DMS 273 treated with DMSO at 0.1 percent for 48 hours (cell line): Measurements from ENCODE around the gene COMMD4.

ENCODE experiments used
- DNase-seq: peaks from one replicate; lab custom pipeline; 2025; lab: John Stamatoyannopoulos, UW

COMMD4 gene

DNA sequence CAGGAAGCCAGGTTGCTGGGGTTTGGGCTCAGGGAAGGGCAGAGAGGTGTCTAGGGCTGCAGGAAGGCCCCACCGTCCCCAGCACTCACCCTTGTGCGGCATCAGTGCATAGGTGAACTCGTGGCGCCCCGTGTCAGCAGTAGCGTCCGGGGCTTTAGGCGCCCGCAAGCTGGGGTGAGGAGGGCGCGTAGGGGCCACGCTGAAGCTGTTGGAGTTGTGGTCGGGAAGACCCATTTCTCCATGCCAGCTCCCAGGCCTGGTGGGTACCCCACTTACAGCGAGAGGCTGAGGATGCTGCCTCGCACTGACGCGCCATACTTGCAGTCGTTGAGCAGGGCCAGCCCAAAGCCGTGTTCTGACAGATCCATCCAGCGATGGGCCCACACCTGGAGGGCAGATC, 20.7 kb downstream of the COMMD4 start:
- DNase-seq = no peak

DNA sequence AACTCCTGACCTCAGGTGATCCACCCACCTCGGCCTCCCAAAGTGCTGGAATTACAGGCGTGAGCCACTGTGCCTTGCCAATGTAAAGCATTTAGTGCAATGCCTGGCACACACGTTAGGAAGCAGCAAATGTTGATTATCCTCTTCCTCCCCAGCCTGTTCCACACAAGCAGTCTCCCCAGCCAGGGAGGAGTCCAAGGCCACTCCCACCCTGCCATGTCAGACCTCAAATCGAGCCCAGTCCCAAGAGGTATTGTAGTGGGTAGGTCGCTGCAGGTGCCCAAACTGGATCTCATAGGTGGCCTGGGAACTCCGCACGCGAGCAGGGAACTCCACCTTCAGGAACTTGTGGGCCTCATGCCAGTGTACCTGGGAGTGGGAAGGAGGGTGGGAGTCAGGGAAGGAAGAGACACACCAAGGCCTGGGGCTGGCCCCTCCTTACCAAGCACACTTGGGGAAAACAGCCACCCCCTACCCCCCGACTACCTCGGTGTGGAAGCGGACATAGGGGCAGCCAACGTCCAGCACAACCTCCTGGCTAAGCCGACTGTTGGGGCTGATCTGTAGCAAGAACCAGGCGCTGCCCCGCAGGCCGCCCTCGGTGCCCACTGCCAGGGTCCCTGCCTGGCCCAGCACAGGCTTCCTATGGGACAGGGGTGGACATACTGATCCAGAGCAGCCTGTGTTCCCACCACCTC, 22.3 kb downstream of the COMMD4 start:
- DNase-seq = no peak

DNA sequence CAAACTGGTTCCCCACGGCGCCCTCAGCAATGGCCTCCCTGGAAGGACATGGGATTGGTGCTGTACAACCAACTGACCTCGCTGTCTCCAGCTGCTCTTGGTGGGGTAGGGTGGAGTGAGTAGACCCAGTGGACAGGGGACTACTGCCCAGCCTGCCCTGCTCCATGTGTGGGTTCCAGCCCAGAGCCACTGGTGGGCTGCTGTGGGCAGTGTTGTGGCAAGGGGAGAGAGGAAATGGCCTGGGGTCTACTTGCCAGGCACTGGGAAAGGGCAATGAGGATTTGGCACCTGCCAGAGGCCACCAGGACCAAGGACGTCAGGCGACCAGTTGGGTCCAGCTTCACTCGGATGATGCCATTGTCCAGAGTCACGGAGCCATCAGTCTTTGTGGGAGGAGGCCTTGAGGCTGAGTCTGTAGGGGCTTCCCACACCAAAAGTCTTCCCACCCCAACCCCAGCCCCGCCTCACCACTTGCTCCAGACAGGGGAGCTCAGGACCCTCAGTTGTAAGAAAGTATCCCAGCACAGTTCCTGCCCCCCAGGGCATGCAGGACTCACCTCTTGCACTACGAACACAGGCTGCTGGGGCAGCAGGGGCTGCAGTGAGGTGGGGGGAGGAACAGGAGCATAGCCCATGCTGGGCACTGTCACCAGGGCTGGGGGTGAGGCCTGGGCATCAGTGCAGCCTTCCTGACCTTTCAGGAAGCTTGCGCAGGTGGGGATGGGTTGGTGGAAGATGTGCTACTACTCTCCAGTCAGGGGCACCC, 23.1 kb downstream of the COMMD4 start:
- no peak for DNase-seq

DNA sequence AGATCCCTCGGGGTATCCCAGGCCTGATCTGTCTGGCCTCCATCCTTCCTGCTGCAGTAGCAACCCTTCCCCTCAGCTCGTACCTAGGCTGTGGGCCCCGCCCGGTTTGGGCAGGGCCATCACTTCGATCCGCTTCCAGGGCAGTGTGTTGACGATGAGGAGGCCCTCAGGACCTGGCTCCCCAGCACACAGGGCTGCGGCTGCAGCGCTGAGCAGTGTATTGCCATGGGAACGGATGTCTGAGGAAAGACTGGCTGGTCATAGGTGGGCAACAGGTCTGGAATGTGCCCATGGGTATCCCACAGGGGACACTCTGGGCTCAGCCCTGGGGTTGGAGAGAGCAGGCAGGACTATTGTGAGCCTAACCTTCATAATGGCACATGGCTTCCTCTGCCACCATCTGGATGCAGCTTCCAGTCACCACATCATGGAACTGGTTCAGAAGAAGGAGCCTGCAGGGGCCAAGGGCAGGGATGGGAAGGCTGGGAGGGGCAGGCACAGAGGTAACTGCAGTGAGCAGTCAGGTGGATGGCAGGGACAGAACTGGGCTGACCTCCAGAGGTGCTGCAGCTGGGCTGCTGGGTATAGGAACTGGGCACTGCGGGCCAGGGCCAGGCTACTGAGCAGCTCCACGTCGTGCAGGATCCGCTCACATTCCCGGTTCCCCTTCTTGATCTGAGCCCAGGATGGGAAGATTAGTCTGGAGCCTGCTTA, 23.8 kb downstream of the COMMD4 start:
- no peak for DNase-seq

DNA sequence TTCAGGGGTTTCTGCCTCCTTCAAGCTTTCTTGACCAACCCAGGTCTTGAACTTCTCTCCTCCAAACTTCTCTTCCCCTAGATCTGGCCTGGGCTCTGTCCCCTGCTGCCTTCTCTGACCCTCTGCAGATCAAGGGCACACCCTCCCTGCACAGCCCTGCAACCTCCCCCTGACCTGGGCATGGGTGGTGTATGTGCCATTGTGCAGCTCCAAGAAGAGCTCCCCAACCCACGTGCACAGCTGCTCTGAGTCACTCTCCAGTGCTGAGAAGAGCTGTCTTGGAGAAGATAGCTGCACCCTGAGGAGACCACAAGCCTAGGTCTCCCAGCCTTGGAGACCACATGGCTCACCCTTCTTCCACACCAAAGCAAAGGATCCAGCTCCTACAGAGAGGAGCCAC, 24.5 kb downstream of the COMMD4 start:
- no peak for DNase-seq

DNA sequence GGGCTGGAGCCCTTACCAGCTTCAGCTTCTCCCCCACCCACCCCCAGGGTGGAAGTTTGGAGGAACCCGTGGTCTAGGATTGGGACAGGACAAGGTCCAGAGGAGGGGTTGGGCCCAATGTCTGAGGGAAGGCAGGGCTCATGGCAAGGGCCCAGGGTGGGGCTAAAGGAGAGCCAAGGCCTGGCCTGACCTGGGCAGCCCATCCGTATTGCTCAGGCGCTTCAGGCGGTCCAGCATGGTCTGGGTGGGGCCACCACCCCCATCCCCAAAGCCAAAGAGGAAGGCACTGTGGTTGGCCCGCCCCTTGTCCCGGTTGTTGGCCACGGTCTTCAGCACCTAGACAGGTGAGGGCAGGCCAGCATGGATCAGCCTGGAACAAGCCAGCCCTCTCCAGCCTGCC, 25.0 kb downstream of the COMMD4 start:
- DNase-seq = no peak

DNA sequence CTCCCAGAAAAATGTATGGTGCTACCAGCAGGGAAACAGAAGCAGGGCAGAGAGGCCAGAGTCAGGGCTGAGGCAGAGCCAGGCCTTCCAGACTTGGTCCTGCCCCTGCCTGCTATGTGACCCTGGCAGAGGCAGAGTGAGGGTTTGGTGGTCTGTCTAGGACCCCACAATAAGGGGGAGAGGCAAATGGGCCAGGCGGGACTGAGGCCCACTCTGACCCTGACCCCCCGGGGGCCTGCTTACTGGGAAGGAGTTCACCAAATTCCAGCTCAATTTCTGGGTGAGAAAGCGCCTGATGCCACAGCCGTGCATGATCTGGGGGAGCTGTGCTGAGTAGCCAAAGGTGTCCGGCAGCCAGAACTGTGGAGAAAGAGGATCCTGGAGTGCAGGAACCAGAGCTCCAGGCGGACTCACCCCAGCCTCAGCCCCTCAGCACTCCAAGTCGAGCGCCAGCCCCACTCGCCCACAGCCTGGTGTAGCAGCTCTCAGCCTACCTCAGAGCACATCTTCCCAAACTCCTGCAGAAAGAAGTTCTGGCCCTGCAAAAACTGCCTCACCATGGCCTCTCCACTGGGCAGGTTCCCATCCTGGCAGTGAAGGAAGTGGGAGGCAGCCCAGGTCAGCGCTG, 25.6 kb downstream of the COMMD4 start:
- DNase-seq = no peak

DNA sequence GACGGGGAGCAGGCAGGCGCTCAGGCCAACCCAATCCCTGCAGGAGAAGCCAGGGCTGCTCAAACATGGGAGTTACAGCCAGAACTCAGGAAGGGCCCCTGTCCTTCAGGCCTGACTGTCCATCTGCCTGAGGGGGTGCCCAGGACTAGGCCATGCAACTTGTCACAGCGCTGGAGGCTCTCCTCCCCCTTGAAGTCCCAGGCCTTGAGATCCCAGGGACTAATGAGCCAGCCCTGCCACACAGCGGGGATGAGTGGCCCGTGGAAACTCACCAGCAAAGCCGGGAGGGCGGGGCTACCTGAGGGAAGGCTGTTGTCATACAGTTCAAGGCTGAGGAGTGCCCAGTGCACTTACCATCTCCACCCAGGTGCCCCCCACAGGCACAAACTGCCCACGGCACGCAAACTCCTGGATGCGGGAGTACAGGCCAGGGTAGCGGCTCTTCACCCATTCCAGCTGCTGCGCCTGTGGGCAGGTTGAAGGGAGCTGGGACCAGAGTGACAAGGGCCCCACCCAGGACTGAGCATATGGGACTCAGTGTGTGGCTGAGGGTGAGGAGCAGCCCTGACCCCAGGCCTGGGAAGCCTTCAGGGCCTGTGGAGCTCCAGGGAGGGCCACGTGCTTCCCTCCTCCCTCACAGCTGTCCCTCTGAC, 26.3 kb downstream of the COMMD4 start:
- DNase-seq = no peak

DNA sequence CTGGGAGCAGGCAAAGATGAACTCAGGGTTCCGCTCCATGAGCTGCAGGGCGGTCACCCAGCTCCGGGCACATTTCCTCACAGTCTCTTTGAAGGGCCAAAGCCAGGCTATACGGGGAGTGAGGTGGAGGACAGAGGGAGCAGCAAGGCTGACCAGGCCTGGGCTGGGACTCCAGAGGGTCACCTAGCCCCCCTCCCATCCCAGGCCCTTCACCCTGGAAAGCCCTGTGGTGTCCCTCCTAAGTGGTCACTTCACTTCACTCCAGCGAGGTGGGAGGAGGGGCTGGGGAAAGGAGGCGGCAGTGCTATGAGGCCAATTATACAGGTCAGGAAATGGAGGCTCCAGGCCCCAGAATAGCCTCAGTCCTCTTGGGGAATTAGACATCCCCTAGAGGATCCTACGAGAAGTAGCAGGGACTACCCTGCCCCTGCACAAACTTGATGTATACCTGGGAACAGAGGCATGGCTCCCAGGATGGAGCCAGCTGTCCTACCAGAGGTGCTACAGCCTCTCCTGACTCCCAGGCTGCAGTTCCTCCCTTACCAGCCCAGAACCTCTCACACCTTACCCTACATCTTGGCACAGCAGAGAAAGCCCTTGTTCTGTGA, 26.9 kb downstream of the COMMD4 start:
- DNase-seq = no peak

DNA sequence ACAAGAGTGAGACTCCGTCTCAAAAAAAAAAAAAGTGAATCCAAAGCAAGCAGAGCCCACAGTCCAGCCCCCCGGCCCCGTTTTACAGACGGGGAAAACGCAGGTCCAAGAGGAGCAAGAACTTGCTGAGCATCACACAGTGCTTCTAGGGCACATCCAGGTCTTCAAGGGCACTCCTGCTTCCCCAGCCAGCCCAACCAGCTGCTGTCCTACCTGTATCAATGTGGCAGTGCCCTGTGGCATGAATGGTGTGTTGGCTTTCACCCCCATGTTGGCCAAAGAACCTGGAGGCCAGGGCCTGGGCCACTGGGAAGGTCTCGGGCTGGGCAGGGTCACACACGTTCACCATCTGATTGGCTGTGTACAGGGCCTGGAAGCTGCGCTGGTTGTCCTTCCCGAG, 27.9 kb downstream of the COMMD4 start:
- no peak for DNase-seq

DNA sequence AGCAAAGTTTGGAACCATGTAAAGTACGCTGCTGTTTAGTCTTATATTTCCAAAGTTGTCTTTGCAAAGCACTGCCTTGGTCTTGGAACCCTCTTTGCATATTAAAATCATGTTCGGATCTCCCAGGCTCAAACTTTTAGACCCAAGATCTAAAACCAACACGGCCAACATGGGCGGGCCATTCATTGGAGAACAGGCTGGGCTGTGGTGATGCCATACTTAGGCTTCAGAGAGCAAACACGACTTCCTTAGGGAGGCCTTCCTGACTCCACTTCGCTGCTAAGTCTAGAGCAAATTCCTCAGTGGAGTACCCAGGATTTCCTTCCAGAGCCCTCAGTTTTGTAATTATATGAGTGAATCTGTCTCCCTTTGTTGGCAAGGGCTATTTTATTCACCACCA, 29.0 kb downstream of the COMMD4 start:
- no peak for DNase-seq

DNA sequence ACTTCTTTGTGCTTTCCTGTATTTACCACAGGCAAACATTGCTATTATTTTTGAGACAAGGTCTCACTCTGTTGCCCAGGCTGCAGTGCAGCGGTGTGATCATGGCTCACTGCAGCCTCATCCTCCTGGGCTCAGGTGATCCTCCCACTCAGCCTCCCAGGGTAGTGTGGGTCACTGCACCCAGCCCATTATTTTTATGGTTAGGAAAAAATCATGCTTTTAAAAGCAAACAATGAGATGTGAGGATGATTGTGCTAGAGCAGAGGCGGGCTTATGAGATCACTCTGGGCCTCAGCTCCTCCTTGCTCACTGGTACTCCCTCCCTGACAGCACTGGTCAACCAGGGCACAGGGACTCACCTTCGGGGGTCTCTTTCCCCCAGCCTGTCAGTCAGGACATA, 30.3 kb downstream of the COMMD4 start:
- DNase-seq = no peak

DNA sequence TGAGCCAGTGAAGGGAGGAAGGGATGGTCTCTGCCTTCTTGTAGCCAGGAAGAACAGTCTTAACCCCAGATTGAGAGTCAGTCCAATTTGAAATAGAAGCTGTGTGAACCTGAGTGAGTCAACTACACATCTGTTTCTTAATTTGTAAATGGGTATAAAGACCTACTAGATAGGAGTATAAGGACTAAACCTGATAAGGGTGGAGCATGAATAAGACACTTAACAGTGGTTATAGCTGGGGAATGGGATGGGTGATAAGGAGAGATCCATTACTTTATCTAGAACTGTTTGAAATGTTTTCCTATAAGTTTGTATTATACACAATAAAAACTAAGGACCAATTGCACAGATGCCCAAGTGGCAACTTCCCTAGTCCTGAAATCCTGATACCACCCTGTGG, 31.1 kb downstream of the COMMD4 start:
- no peak for DNase-seq

DNA sequence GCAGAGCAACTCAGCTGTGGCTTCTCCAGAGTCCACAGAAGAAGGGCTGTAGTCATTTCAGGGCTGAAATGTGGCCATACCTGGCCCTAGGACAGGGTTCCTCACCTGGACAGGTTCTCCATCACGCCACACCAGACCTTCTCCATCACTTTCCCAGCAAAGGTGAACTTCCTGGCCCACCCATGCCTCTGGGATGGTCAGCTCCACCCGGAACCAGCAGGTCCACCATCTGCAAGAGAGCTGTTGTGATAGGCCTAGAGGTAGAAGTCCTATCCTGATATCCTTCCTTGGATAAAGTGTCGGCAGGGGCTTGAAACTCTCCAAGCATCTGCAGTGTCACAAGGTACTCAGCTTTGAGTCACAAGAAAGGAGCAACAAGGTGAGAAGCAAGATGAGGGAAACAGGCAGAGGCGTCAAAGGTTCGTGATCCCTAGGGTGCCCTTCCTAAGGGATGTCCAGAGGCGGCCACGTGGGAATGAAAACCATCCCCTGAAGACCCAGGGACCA, 31.6 kb downstream of the COMMD4 start:
- DNase-seq = no peak

DNA sequence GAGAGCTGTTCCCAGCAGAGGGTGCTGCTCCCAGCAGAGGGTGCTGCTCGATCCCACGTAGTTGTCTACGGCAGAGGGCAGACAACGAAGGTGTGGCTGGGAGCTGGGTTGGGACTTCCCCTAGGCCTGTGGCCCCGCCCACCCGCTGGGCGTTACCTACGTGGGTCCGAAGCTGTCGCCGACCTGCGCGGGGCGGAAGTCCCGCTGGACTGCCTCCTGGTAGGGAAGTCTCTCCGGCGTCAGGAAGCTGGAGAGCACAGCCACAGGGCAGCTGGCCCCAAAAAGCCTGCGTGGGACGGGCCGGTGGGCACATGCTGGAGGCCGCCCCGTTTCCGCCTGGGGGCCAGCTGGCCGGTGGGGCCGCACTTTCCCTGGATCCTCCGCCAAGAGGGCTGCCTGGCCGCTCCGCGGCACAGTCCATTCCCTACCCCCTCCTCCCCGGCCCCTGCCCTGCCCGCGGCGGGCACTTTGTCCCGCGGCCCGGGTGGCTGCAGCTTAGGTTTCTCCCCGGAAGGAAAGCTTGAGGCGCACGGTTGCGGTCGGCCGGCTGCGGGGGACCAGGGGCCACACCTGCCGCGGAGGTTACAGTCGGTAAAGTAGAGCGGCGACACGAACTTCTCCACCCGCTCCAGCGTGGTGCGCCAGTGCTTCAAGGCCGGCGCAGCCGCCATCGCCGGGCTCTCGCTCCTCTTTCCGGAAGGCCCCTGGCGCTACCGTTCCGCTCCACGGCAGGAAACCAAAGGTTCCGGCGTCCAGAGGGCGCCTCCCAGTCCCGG, 32.2 kb downstream of the COMMD4 start, which contains the start of gene MAN2C1:
Gene MAN2C1, minus strand, starts transcription at position 695 of the 776 bp plus-strand sequence. Its CDS starts 24 bp downstream, at position 671.
- DNase-seq = peak; percentile 78

DNA sequence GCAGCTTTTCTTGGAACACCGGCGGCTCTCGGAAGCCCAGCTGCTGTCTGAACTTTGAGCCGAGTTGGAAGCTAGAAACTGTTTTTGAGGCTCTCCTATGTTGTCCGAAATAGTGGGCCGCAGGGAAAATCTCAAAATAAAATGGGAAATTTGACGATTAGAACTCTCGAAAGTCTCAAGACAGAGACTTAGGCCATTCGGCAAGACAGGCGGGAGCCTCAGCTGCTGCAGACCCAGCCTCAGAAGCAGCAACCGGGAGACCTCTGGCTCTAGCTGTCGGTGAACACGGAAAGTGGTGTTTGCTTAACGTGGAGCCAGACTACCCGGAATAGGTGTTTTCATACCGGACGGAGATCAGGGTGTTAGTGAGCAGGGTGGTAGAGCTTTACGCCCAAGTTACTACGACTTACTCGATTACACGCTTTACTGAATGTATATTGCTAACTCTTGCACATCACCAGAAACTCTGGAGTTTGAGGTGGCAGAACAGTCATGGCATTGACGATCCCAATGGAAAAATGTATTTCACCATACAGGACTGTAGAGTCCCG, 32.9 kb downstream of the COMMD4 start:
- DNase-seq = peak; percentile 50

DNA sequence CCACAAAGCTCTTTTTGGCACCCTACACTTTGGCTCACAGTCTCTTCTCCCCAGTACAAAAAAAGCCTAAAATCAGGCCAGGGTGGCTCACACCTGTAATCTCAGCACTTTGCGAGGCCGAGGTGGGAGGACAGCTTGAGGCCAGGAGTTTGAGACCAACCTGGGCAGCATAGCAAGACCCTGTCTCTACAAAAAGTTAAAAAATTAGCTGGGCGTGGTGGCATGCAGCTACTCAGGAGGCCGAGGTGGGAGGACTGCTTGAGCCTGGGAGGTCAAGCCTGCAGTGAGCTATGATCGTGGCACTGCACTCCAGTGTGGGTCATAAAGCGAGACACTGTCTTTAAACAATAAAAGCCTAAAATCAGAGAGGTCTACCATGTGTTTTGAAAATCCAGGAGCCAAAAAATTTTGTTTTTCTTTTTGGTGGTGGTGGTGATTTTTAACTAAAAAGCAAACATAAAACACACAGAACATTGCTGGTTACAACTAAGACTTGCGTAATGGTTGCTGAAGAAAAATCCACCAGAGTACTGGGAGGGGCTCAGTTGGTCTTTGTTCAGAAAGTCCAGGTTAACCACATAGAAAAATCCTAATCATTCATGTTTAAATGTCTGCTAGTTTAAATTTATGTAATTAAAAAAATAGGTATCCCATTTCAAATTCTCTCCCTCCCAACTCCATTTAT, 34.2 kb downstream of the COMMD4 start:
- no peak for DNase-seq

DNA sequence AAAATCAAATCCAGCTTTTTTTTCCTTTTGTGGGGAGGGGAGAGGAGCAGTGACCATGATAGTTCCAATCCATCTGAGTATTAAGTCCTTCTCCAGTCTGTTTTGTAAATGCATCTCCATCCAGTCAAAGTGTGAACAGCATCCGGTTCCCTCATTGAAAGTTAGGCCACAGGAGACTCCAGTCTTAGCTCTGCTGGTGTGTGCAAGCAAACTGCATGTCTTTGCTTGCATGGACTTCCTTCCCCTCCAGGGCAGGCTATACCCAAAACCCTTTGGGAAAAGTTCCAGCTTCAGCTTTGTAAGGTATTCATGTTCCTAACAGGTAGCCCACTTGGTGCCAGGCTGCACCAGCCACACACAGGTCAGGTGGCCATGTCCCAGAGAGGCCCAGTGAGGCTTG, 35.6 kb downstream of the COMMD4 start:
- no peak for DNase-seq

DNA sequence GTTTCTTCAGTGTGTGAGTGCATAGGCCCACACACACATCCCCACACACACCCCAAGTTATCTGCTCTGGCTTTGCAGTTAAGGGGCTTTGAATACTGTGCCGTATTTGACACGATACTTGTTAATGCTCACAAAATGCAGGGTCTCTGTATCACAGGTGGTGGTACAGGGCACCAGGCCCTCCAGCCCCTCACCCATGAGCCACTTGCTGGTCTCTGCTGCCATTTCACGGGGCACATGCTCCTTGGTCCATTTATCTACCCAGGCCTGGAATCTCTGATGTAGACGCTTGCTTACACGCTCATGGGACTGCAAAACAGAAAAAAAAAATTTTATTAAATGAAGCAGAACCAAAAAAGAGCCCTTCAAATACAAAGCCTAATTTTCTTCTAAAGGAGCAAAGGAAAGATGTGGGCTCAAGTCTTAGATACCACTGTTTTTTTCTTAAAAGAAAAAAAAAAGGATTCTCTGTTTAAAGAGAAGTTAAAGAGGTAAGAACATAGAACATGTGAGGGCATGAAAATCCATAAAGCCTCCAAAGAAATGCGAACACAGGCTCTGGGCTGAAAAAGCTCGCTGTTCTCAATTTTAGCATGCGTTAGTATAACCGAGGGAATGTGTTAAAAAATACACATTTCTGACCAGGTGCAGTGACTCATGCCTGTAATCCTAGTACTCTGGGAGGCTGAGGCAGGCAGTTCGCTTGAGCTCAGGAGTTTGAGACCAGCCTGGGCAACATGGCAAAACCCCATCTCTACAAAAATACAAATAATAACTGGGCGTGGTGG, 36.2 kb downstream of the COMMD4 start:
- DNase-seq = no peak
